Measurements from ENCODE around the gene C1GALT1.

DNA sequence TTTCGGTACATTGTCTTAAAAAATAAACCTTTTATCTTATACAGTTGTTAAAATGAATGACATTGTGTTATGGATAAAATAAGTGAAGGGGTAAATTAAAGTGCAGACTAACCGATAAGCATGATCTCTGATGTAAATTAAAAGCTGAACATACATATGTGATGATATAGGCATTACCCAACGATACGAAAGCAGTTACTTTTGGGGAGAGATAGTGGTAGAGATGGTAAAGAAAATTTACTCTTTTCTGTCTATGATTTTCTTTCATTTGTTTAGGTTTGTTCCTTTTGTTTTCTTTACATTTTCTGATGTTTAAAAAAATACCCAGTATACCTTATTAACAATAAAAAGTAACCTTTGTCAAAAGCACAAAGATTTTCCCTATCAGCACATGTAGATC, 6.4 kb downstream of the C1GALT1 start:
- TF ChIP-seq, protein P1, sequence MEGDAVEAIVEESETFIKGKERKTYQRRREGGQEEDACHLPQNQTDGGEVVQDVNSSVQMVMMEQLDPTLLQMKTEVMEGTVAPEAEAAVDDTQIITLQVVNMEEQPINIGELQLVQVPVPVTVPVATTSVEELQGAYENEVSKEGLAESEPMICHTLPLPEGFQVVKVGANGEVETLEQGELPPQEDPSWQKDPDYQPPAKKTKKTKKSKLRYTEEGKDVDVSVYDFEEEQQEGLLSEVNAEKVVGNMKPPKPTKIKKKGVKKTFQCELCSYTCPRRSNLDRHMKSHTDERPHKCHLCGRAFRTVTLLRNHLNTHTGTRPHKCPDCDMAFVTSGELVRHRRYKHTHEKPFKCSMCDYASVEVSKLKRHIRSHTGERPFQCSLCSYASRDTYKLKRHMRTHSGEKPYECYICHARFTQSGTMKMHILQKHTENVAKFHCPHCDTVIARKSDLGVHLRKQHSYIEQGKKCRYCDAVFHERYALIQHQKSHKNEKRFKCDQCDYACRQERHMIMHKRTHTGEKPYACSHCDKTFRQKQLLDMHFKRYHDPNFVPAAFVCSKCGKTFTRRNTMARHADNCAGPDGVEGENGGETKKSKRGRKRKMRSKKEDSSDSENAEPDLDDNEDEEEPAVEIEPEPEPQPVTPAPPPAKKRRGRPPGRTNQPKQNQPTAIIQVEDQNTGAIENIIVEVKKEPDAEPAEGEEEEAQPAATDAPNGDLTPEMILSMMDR (conservative IDR thresholded peaks at IDR 0.05) = no peak
- no peak for TF ChIP-seq ZFX (IDR thresholded peaks at IDR 0.05)

Data from C4-2B (cell line).